Spinal cord (tissue), 10 donors: ENCODE results near the gene LRATD1. TPM values are rescaled to one million over a fixed set of nuclear protein-coding genes. Genes with fewer than 3 reads are reported as not detected.
"Not testable (repeated sequence)": the region's sequence is repeated elsewhere in the genome, so short reads cannot be mapped to it uniquely, and the experiment has no call there.

Source experiments
- DNase-seq, 6 donors: peaks; one replicate each; pipeline versions ENCODE4 v3.0.0 to v3.0.0-alpha.2; 2013 to 2015; ENCODE audit warnings: low spot score in 6 of 6, low read depth in 4 of 6
- H3K27ac ChIP-seq: one replicate; pipeline ENCODE4 v1.5.1; 2013; ENCODE audit warnings: low read depth, low read length, control low read depth
- H3K27me3 ChIP-seq: one replicate; pipeline ENCODE4 v1.6.1; 2013; ENCODE audit warnings: low read length; ENCODE audit not compliant: control insufficient read depth, insufficient read depth
- H3K36me3 ChIP-seq: one replicate; pipeline ENCODE4 v1.6.1; 2013; ENCODE audit warnings: low read length; ENCODE audit not compliant: control insufficient read depth, insufficient read depth
- H3K4me1 ChIP-seq: one replicate; pipeline ENCODE4 v1.6.1; 2013; ENCODE audit warnings: low read length; ENCODE audit not compliant: control insufficient read depth, insufficient read depth
- H3K4me3 ChIP-seq: one replicate; pipeline ENCODE4 v1.5.1; 2013; ENCODE audit warnings: low read depth, low read length, control low read depth
- H3K9me3 ChIP-seq: one replicate; pipeline ENCODE4 v1.6.1; 2013; ENCODE audit warnings: low read length; ENCODE audit not compliant: control insufficient read depth, insufficient read depth
- WGBS: methylation state at CpG from one replicate; pipeline ENCODE4 v1.1.5; 2013; ENCODE audit warnings: missing lambda C conversion rate; ENCODE audit not compliant: insufficient coverage; 5-methylcytosine and 5-hydroxymethylcytosine counted together
- polyA plus RNA-seq, 2 donors: library from polyadenylated mRNA; unstranded; fragments of 120-200 nt; gene quantifications; one replicate each; pipeline ENCODE4 v1.2.1, GENCODE V29; 2013; ENCODE audit not compliant: insufficient read length in 2 of 2
- total RNA-seq, 2 donors: library from RNA; depleted of rRNA in 1 of 2; stranded (reverse); fragments of 120-200 nt in 1 of 2; fragments of >200 nt in 1 of 2; gene quantifications; one replicate each; pipeline versions ENCODE4 v1.2.3 to v1.2.4, GENCODE V29; 2013 to 2014
- donor health status: healthy.

Gene LRATD1
- total and polyA plus RNA-seq, 4 donors, result 15.8 to 66.8 (median 42.1) TPM

DNA sequence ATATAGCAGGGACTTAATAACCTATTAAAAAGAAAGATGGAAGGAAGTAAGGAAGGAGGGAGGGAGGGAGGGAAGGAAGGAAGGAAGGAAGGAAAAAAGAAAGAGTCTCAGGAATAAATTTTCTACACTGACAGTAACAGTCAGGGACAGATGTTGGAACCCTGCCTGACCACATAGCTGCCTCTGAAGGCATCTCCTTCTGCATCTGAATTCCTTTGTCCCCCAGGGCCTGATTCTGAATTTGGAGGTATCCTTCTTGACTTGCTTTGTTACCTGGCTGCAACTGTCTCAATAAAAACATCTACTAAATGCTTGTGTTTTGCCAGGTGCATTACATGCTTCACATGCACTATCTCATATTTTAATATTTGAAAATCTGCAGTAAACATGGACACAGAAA is 17.4 kb upstream of the LRATD1 start:
- no peaks in the 10 kb centered on the region for H3K4me1 ChIP-seq
- H3K4me3 ChIP-seq, result no peak overlapping the region
- no peaks in the 10 kb centered on the region for H3K27me3 ChIP-seq
- DNase-seq, result no peak
- no peaks in the 10 kb centered on the region for H3K9me3 ChIP-seq
- H3K36me3 ChIP-seq, result no peaks in the 10 kb centered on the region
- no peak overlapping the region for H3K27ac ChIP-seq

- no peaks in the 10 kb centered on the region for H3K36me3 ChIP-seq
- DNase-seq, result peak in 2 of 6 donors; percentile 27 to 59
- H3K4me3 ChIP-seq, result no peak overlapping the region
- no peaks in the 10 kb centered on the region for H3K4me1 ChIP-seq
- H3K27ac ChIP-seq, result no peak overlapping the region
- no peaks in the 10 kb centered on the region for H3K9me3 ChIP-seq
- no peaks in the 10 kb centered on the region for H3K27me3 ChIP-seq
- 77% methylated on average over 5 of the region's 9 CpGs for WGBS
Measured at GRCh38 chr2:14615760-14616159, 16.8 kb upstream of the LRATD1 start.

- Histone ChIP-seq H3K4me1 (no peaks in the 10 kb centered on the region), H3K4me3 (no peak overlapping the region), H3K36me3 (no peaks in the 10 kb centered on the region), H3K27ac (no peak overlapping the region), H3K27me3 (no peaks in the 10 kb centered on the region), H3K9me3 (no peaks in the 10 kb centered on the region)
- 67% methylated on average over 1 of the region's 4 CpGs for WGBS
- peak in 1 of 6 donors; percentile 36 for DNase-seq
Measured at GRCh38 chr2:14616342-14616741, 16.2 kb upstream of the LRATD1 start.

GRCh38 chr2:14616950-14617349 is 15.6 kb upstream of the LRATD1 start:
- H3K36me3 ChIP-seq, result no peaks in the 10 kb centered on the region
- H3K4me3 ChIP-seq, result no peak overlapping the region
- H3K27me3 ChIP-seq, result no peaks in the 10 kb centered on the region
- H3K27ac ChIP-seq, result no peak overlapping the region
- DNase-seq, result no peak
- H3K4me1 ChIP-seq, result no peaks in the 10 kb centered on the region
- 93% methylated on average over 1 of the region's 6 CpGs for WGBS
- no peaks in the 10 kb centered on the region for H3K9me3 ChIP-seq

GRCh38 chr2:14619441-14619840 is 13.1 kb upstream of the LRATD1 start:
- Histone ChIP-seq H3K4me1 (no peaks in the 10 kb centered on the region), H3K27ac (no peak overlapping the region), H3K4me3 (no peak overlapping the region), H3K27me3 (no peaks in the 10 kb centered on the region), H3K36me3 (no peaks in the 10 kb centered on the region), H3K9me3 (no peaks in the 10 kb centered on the region)
- WGBS, result 78% methylated on average over 3 of the region's 3 CpGs
- no peak for DNase-seq

DNA sequence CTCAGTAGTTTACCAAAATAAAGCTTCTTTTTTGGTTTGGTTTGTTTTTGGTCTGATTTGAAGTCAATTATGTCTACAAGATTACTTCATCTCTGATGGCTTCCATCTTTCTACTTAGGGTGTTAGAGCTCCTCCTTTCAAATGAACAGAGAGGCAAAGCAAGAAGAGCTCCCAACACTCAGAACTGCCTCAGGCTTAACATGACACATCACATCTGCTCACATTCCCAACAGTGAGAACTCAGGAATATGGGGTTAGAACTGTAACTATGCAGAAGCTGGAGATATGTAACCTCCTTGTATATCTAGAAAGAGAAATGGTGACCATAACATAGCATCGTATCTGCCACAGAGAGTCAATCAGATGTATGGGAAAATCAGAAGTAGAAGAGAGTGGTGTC is 11.4 kb upstream of the LRATD1 start:
- H3K9me3 ChIP-seq, result no peaks in the 10 kb centered on the region
- no peak overlapping the region for H3K4me3 ChIP-seq
- WGBS, result 100% methylated on average over 1 of the region's 1 CpG

DNA sequence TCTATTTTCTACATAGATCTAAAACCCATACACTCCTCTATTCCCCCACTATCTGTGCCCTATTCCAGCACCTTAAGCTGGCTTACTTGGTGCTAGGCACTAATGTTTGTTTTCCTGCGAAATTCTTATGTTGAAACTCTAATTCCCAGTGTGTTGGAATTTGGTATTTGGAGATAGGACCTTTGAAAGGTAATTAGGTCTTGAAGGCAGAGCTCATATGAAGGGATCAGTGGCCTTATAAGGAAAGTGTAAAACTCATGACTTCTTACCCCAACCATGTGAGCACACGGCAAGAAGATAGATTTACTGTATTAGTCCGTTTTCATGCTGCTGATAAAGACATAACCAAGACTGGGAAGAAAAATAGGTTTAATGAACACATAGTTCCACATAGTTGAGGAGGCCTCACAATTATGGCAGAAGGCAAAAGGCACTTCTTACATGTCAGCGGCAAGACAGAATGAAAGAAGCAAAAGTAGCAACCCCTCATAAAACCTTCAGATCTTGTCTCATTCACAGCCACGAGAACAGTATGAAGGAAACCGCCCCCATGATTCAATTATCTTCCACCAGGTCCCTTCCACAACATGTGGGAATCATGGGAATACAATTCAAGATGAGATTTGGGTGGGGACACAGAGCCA is 10.5 kb upstream of the LRATD1 start:
- Histone ChIP-seq H3K36me3 (no peaks in the 10 kb centered on the region), H3K27me3 (no peaks in the 10 kb centered on the region)
- WGBS, result 94% methylated on average over 4 of the region's 6 CpGs

More for the DNA sequence above, 11.4 kb upstream of the LRATD1 start:
- Histone ChIP-seq H3K27ac (no peak overlapping the region), H3K4me1 (no peaks in the 10 kb centered on the region), H3K27me3 (no peaks in the 10 kb centered on the region), H3K36me3 (no peaks in the 10 kb centered on the region)
- no peak for DNase-seq

DNA sequence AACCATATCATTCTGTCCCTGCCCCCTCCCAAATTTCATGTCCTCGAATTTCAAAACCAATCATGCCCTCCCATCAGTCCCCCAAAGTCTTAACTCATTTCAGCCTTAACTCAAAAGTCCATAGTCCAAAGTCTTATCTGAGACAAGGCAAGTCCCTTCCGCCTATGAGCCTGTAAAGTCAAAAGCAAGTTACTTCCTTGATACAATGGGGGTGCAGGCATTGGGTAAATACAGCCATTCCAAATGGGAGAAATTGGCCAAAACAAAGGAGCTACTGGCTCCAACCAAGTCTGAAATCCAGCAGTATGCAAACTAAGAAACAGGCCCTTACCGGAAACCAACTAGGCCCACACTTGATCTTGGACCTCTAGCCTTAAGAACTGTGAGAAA is 10.0 kb upstream of the LRATD1 start:
- not testable (repeated sequence) for H3K36me3 ChIP-seq, H3K9me3 ChIP-seq, H3K27me3 ChIP-seq, H3K4me1 ChIP-seq, H3K4me3 ChIP-seq, DNase-seq, H3K27ac ChIP-seq
- 86% methylated on average over 1 of the region's 3 CpGs for WGBS

More for the DNA sequence above, 10.5 kb upstream of the LRATD1 start:
- no peak for DNase-seq
- H3K9me3 ChIP-seq, result no peaks in the 10 kb centered on the region
- H3K4me3 ChIP-seq, result no peak overlapping the region
- no peak overlapping the region for H3K27ac ChIP-seq
- H3K4me1 ChIP-seq, result no peaks in the 10 kb centered on the region

- H3K9me3 ChIP-seq, result no peaks in the 10 kb centered on the region
- WGBS, result no CpG with 5 or more reads among the region's 1 CpG
- no peaks in the 10 kb centered on the region for H3K36me3 ChIP-seq
- H3K4me3 ChIP-seq, result no peak overlapping the region
- no peaks in the 10 kb centered on the region for H3K4me1 ChIP-seq
- no peak overlapping the region for H3K27ac ChIP-seq
- DNase-seq, result no peak
- no peaks in the 10 kb centered on the region for H3K27me3 ChIP-seq
Measured at GRCh38 chr2:14623237-14623636, 9.3 kb upstream of the LRATD1 start.

DNA sequence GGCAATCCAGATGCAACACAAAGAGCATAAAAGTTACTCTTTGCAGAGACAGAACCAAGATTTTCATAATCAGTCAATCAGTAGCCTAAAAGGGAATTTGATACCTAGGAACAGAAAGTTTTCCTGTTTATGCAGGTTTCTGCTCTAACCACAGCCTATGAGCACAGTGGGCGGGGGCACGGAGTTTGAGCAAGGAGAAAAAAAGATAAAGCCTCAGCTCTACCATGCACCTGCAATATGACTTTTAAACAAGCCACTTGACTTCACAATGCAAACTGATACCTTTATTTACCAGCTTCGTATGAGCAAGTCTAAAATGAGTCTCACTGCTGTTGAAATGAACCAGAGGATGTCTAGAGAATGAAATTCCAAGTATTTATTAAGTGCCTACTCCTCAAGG is 5.6 kb upstream of the LRATD1 start:
- no peak for DNase-seq
- WGBS, result no CpG with 5 or more reads among the region's 3 CpGs
- no peaks in the 10 kb centered on the region for H3K9me3 ChIP-seq
- H3K36me3 ChIP-seq, result no peaks in the 10 kb centered on the region
- H3K4me1 ChIP-seq, result peaks cover 2% of the 10 kb centered on the region
- H3K27ac ChIP-seq, result no peak overlapping the region
- no peak overlapping the region for H3K4me3 ChIP-seq
- peaks cover 2% of the 10 kb centered on the region for H3K27me3 ChIP-seq
